ENCODE data around the gene B4GALT2. TPM values are rescaled to one million over a fixed set of nuclear protein-coding genes. Genes with fewer than 3 reads are reported as not detected.

The B4GALT2 gene
- total and polyA plus RNA-seq, 2 of the 8 experiments (the other 6 are each of a cell fraction or from before 2014, with no cell fraction given), result 56.5 to 121 TPM

- TF ChIP-seq SRF (IDR thresholded peaks at IDR 0.05; ENCODE audit: low read depth, low read length) (peak; percentile 76), KDM5A (IDR thresholded peaks at IDR 0.05; ENCODE audit: low read length) (0 out of 2 replicates have a peak, but pooled peaks have one; percentile 61), HDAC6 (IDR thresholded peaks at IDR 0.05; ENCODE audit: low read depth, low read length) (no peak), TAF1 (IDR thresholded peaks at IDR 0.05; ENCODE audit: low read depth, low read length) (peak; percentile 72; the same call in 1 of the 2 replicates), GABPA (IDR thresholded peaks at IDR 0.05; ENCODE audit: borderline replicate concordance, insufficient read depth, low read length) (no peak), KDM4A (IDR thresholded peaks at IDR 0.05; ENCODE audit: low read depth, low read length, severe bottlenecking) (peak; percentile 93), SIN3A (conservative IDR thresholded peaks at IDR 0.05 in 1 of 2, IDR thresholded peaks at IDR 0.05 in 1 of 2; ENCODE audit: low read depth in 1 of 2, low read length in 2 of 2) (0 out of 4 replicates have a peak, but pooled peaks of 1 of the 2 experiments have one; percentile 77), MAX (IDR thresholded peaks at IDR 0.05) (peak; percentile 94), TCF12 (IDR thresholded peaks at IDR 0.05; ENCODE audit: low read depth, low read length) (no peak), HDAC2 (IDR thresholded peaks at IDR 0.05; ENCODE audit: borderline replicate concordance in 1 of 2, low read depth in 2 of 2, low read length in 2 of 2) (0 out of 4 replicates have a peak, but pooled peaks of 1 of the 2 experiments have one; percentile 34), CTCF (IDR thresholded peaks at IDR 0.05; ENCODE audit: control extremely low read depth in 1 of 3, insufficient read depth in 1 of 3, low read depth in 1 of 3, low read length in 3 of 3) (peak in 1 of 3 experiments; percentile 3; a peak in 2 of 4 replicates), PHF8 (conservative IDR thresholded peaks at IDR 0.05; ENCODE audit: low read depth, low read length) (peak; percentile 83), NRF1 (IDR thresholded peaks at IDR 0.05; ENCODE audit: low read depth, low read length) (no peak), TBP (IDR thresholded peaks at IDR 0.05; ENCODE audit: low read depth, low read length) (no peak; the same call in 1 of the 2 replicates), POLR2A (IDR thresholded peaks at IDR 0.05; ENCODE audit: control extremely low read depth in 1 of 2, low read depth in 2 of 2, low read length in 2 of 2) (peak in 1 of 2 experiments; percentile 73; a peak in 2 of 3 replicates), RBBP5 (IDR thresholded peaks at IDR 0.05; ENCODE audit: borderline replicate concordance, low read depth, low read length) (peak; percentile 81; the same call in 1 of the 2 replicates)
- TF ChIP-seq, protein P1, sequence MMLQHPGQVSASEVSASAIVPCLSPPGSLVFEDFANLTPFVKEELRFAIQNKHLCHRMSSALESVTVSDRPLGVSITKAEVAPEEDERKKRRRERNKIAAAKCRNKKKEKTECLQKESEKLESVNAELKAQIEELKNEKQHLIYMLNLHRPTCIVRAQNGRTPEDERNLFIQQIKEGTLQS (IDR thresholded peaks at IDR 0.05; ENCODE audit: insufficient read depth, low read depth, low read length), result peak; percentile 99
- TF ChIP-seq, protein P2, sequence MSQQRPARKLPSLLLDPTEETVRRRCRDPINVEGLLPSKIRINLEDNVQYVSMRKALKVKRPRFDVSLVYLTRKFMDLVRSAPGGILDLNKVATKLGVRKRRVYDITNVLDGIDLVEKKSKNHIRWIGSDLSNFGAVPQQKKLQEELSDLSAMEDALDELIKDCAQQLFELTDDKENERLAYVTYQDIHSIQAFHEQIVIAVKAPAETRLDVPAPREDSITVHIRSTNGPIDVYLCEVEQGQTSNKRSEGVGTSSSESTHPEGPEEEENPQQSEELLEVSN (IDR thresholded peaks at IDR 0.05), result peak; percentile 87
Observed at GRCh38 chr1:43974443-43975248, 4.4 kb upstream of the B4GALT2 start, which contains the start of gene ATP6V0B (continued).

All from H1 (cell line).